Suppressor macrophage treated with lipopolysaccharide for 1 hour (primary cell): ENCODE data around the gene SUFU.

Source experiments
- DNase-seq, 3 donors: peaks; one replicate each; pipeline ENCODE4 v3.0.0-alpha.2; 2020 to 2022

SUFU gene

GRCh38 chr10:102599565-102600327 lies 96.0 kb downstream of the SUFU start:
- DNase-seq, result no peak

- no peak for DNase-seq
Observed at GRCh38 chr10:102600816-102601215, 97.0 kb downstream of the SUFU start.

- no peak for DNase-seq
Observed at GRCh38 chr10:102601639-102602038, 97.9 kb downstream of the SUFU start.

- no peak for DNase-seq
Observed at GRCh38 chr10:102602272-102603045, 98.7 kb downstream of the SUFU start.

GRCh38 chr10:102603946-102604345 lies 100.2 kb downstream of the SUFU start:
- DNase-seq, result peak; percentile 75 to 79 (median 77)

- DNase-seq, result peak; percentile 58 to 65 (median 64)
Observed at GRCh38 chr10:102604439-102604841, 100.7 kb downstream of the SUFU start.

- peak; percentile 70 to 81 (median 75) for DNase-seq
Observed at GRCh38 chr10:102605712-102606111, 101.9 kb downstream of the SUFU start.

GRCh38 chr10:102608487-102608886 lies 104.7 kb downstream of the SUFU start:
- DNase-seq, result peak; percentile 70 to 77 (median 77)

GRCh38 chr10:102610441-102610887 lies 106.7 kb downstream of the SUFU start:
- DNase-seq, result no peak

GRCh38 chr10:102611514-102612087 lies 107.8 kb downstream of the SUFU start:
- no peak for DNase-seq

- DNase-seq, result no peak
Observed at GRCh38 chr10:102612964-102613275, 109.1 kb downstream of the SUFU start.

- no peak for DNase-seq
Observed at GRCh38 chr10:102613286-102613685, 109.5 kb downstream of the SUFU start.

GRCh38 chr10:102613785-102614184 lies 110.0 kb downstream of the SUFU start:
- DNase-seq, result no peak

- DNase-seq, result no peak
Observed at GRCh38 chr10:102614888-102615287, 111.1 kb downstream of the SUFU start.

GRCh38 chr10:102615361-102615760 lies 111.6 kb downstream of the SUFU start:
- DNase-seq, result peak in 2 of 3 donors; percentile 34 to 50

- DNase-seq, result no peak
Observed at GRCh38 chr10:102616066-102616770, 112.4 kb downstream of the SUFU start.

- no peak for DNase-seq
Observed at GRCh38 chr10:102617041-102617440, 113.3 kb downstream of the SUFU start.

GRCh38 chr10:102617816-102618215 lies 114.0 kb downstream of the SUFU start:
- no peak for DNase-seq

GRCh38 chr10:102619281-102619981 lies 115.7 kb downstream of the SUFU start:
- no peak for DNase-seq

GRCh38 chr10:102620138-102620590 lies 116.4 kb downstream of the SUFU start:
- DNase-seq, result no peak

GRCh38 chr10:102620591-102621442 lies 117.0 kb downstream of the SUFU start:
- DNase-seq, result no peak
